Body of pancreas (tissue), 4 donors: Measurements from ENCODE around the gene PSAPL1.

Experiments used
- CTCF ChIP-seq, 7 experiments: fragments of 450-650 bp in 4 of 7; fragments of 200-600 bp in 3 of 7; sonication (generic) in 3 of 7; IDR thresholded peaks; one replicate each; pipeline ENCODE4 v1.5.1; 2016 to 2019; ENCODE audit warnings: antibody characterized with exemption in 7 of 7
- POLR2A ChIP-seq, 3 donors: fragments of 450-650 bp; IDR thresholded peaks; one replicate each; pipeline ENCODE4 v1.6.1; 2016; ENCODE audit warnings: antibody characterized with exemption in 3 of 3, mild to moderate bottlenecking in 2 of 3

GRCh38 chr4:7423391-7423790 is 11.3 kb downstream of the PSAPL1 start:
- no peak for TF ChIP-seq CTCF (IDR thresholded peaks at IDR 0.05)
- TF ChIP-seq POLR2A (IDR thresholded peaks at IDR 0.05) = no peak
